22Rv1 (cell line): ENCODE results near the gene RIOX2.

Source experiments
- ZFX ChIP-seq: fragments of 450-650 bp; IDR thresholded peaks from 2 replicates; pipeline ENCODE4 v1.6.1; 2017; ENCODE audit warnings: antibody characterized with exemption, borderline replicate concordance
- TF ChIP-seq, protein P1 (sequence below): fragments of 450-650 bp; IDR thresholded peaks from 2 replicates; pipeline ENCODE4 v1.5.1; 2017; ENCODE audit warnings: mild to moderate bottlenecking

GRCh38 chr3:97968376-97968775, 3.9 kb downstream of the RIOX2 start:
- TF ChIP-seq, protein P1, sequence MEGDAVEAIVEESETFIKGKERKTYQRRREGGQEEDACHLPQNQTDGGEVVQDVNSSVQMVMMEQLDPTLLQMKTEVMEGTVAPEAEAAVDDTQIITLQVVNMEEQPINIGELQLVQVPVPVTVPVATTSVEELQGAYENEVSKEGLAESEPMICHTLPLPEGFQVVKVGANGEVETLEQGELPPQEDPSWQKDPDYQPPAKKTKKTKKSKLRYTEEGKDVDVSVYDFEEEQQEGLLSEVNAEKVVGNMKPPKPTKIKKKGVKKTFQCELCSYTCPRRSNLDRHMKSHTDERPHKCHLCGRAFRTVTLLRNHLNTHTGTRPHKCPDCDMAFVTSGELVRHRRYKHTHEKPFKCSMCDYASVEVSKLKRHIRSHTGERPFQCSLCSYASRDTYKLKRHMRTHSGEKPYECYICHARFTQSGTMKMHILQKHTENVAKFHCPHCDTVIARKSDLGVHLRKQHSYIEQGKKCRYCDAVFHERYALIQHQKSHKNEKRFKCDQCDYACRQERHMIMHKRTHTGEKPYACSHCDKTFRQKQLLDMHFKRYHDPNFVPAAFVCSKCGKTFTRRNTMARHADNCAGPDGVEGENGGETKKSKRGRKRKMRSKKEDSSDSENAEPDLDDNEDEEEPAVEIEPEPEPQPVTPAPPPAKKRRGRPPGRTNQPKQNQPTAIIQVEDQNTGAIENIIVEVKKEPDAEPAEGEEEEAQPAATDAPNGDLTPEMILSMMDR: no peak
- no peak for TF ChIP-seq ZFX
